Measurements from ENCODE around the gene ABCB4. TPM values are rescaled to one million over a fixed set of nuclear protein-coding genes. Genes with fewer than 3 reads are reported as not detected.

Gene ABCB4
- polyA plus RNA-seq, 1 experiment, result 1.9 TPM

GRCh38 chr7:87512906-87513305 is 37.4 kb upstream of the ABCB4 start:
- ChIA-PET CTCF (interaction anchor here (0.6 kb wide), 1 partner anchor 540 kb away, joined by 4 read pairs; no protein-coding TSS in a partner anchor), POLR2A (no interaction called here)
- H3K4me3 ChIP-seq (ENCODE audit: low read depth, low read length), result no peak overlapping the region
- TF ChIP-seq CTCF (IDR thresholded peaks at IDR 0.05; ENCODE audit: insufficient read depth, low read depth, low read length), result no peak
- no peaks in the 10 kb centered on the region for H3K36me3 ChIP-seq (ENCODE audit: control insufficient read depth, insufficient read depth, low read length)
- no peaks in the 10 kb centered on the region; the same call in 1 of the 2 replicates for H3K27me3 ChIP-seq (ENCODE audit: control insufficient read depth, insufficient read depth, low read length)
- DNase-seq (ENCODE audit: low read depth), result no peak

DNA sequence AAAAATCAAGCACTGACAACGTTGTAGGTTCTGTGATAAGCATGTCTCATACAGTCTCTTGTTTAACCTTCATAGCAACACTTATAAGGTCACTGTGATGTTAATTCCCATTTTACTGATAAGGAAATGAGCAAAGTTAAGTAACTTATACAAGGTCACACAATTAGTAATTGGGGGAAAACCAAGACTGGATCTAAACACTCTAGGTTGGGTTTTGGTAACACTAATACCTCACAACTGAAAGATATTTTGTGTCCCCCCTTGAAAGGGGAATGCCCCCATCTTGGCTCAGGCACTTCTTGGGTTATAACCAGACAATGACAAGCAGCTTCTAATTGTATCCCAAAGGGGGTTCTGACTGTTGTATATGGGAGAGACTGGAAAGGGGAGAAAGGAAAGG is 36.0 kb upstream of the ABCB4 start:
- Histone ChIP-seq H3K27me3 (ENCODE audit: control insufficient read depth, insufficient read depth, low read length) (no peaks in the 10 kb centered on the region; the same call in 1 of the 2 replicates), H3K36me3 (ENCODE audit: control insufficient read depth, insufficient read depth, low read length) (no peaks in the 10 kb centered on the region), H3K4me3 (ENCODE audit: low read depth, low read length) (no peak overlapping the region)
- TF ChIP-seq CTCF (IDR thresholded peaks at IDR 0.05; ENCODE audit: insufficient read depth, low read depth, low read length), result no peak
- CTCF ChIA-PET, result no interaction called here
- no peak for DNase-seq (ENCODE audit: low read depth)
- POLR2A ChIA-PET, result no interaction called here

- CTCF ChIA-PET, result no interaction called here
- POLR2A ChIA-PET, result no interaction called here
These were observed 35.0 kb upstream of the ABCB4 start for GRCh38 chr7:87510411-87510875.

DNA sequence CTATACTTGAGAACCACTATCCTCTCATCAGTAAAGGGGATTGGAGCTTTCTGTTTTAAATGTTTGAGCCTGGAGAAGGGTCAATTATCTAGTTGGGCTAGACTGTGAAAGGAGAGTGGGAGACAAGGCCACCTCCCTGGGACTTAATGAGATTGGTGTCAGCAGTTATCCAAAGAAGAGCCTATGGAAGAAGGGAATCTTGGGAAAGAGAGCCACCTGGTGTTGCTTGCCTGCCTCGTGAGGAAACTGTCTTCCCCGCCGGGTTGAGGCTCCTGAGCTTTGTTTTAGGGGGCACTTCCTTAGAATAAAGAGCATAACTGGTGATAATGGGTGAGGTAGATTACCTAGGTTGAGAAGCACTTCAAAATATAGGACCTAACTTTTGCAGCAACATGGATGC is 32.0 kb upstream of the ABCB4 start:
- 0 out of 2 replicates have a peak, but pooled peaks have one; percentile 9 for TF ChIP-seq CTCF (IDR thresholded peaks at IDR 0.05; ENCODE audit: insufficient read depth, low read depth, low read length)
- H3K4me3 ChIP-seq (ENCODE audit: low read depth, low read length), result no peak overlapping the region
- ChIA-PET CTCF (interaction anchor here (0.7 to 2.7 kb wide), 5 partner anchors 9 to 662 kb away, joined by 3 to 17 read pairs (median 3); no protein-coding TSS in a partner anchor), POLR2A (no interaction called here)
- no peak for DNase-seq (ENCODE audit: low read depth)
- no peaks in the 10 kb centered on the region for H3K36me3 ChIP-seq (ENCODE audit: control insufficient read depth, insufficient read depth, low read length)
- H3K27me3 ChIP-seq (ENCODE audit: control insufficient read depth, insufficient read depth, low read length), result no peaks in the 10 kb centered on the region

More at GRCh38 chr7:87510411-87510875, 35.0 kb upstream of the ABCB4 start:
- Histone ChIP-seq H3K4me3 (ENCODE audit: low read depth, low read length) (no peak overlapping the region), H3K36me3 (ENCODE audit: control insufficient read depth, insufficient read depth, low read length) (no peaks in the 10 kb centered on the region), H3K27me3 (ENCODE audit: control insufficient read depth, insufficient read depth, low read length) (no peaks in the 10 kb centered on the region; the same call in 1 of the 2 replicates)
- DNase-seq (ENCODE audit: low read depth), result no peak
- no peak for TF ChIP-seq CTCF (IDR thresholded peaks at IDR 0.05; ENCODE audit: insufficient read depth, low read depth, low read length)

DNA sequence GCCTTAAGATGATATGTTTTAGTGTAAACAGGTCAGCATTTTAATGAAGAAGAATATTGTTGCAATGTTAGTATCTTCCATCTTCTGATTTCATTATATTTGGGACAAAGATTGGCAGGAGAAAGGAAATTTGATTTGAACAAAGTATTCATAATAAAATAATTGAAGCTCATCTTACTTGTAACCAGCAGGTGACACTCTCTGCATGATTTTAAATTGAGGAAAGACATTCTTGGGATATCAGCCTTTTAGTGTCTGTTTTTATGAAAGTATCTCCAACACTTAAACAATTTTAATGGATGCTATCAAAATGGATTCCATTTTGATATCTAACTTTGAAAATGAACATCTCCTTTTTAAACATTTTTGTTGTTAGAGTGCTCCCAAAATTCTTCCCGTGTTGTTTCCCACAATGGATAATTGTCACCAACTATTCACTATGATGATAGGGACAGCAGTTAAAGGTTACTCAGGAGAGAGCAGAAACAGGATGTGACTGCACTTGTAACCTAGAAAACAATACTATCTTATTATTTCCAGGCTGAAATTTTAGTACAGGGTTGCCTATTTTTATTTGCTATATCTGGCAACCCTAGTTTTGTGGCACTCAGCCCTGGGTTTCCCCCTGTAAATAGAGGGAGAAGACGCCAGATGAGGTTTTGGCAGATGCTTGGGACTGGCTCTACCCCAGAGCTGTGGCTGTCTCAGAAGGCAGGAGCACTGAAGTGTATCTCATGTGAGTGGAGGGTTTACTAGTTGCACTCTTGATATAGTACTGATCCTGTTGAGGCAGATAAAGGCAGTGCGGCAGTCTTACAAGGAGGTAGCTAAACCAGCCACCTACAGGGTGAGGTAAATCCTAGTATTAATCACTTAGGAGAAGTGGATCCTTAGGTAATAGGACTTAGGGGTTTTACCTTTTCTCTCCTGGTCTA is 31.0 kb upstream of the ABCB4 start:
- Histone ChIP-seq H3K27me3 (ENCODE audit: control insufficient read depth, insufficient read depth, low read length) (no peaks in the 10 kb centered on the region), H3K36me3 (ENCODE audit: control insufficient read depth, insufficient read depth, low read length) (no peaks in the 10 kb centered on the region), H3K4me3 (ENCODE audit: low read depth, low read length) (no peak overlapping the region)
- POLR2A ChIA-PET, result no interaction called here
- TF ChIP-seq CTCF (IDR thresholded peaks at IDR 0.05; ENCODE audit: insufficient read depth, low read depth, low read length), result peak; percentile 44
- CTCF ChIA-PET, result interaction anchor here (0.7 to 2.7 kb wide), 12 partner anchors 9 to 663 kb away, joined by 3 to 17 read pairs (median 3); no protein-coding TSS in a partner anchor
- DNase-seq (ENCODE audit: low read depth), result no peak
